Pancreas (tissue), 10 donors: ENCODE measurements around the gene ZNF106. TPM values are rescaled to one million over a fixed set of nuclear protein-coding genes. Genes with fewer than 3 reads are reported as not detected.

Experiments
- ATAC-seq, 4 donors: fragments of 200-7000 bp; cut with Tn5 transposase; one replicate each; pipeline versions ENCODE4 v1.8.0 to v1.9.1; 2020; ENCODE audit warnings: mild to moderate bottlenecking in 4 of 4, moderate library complexity in 4 of 4
- DNase-seq, 6 donors: peaks; one replicate each; pipeline ENCODE4 v3.0.0-alpha.2; 2020
- FAIRE-seq: peaks from 2 replicates; lab custom pipeline; 2012; peaks lifted over from hg19 to GRCh38; lab: Jason Lieb, UNC
- H3K27ac ChIP-seq, 4 donors: fragments of 200-600 bp; sonication (generic); 1 replicate in 3 of 4; 2 replicates in 1 of 4; pipeline versions ENCODE4 v1.5.0 to v1.8.0; 2020
- H3K27me3 ChIP-seq, 4 donors: fragments of 200-600 bp; one replicate each; pipeline ENCODE4 v1.8.0; 2021
- H3K36me3 ChIP-seq, 3 donors: fragments of 200-600 bp; sonication (generic) in 1 of 3; one replicate each; pipeline versions ENCODE4 v1.5.0 to v1.8.0; 2020 to 2021
- H3K4me1 ChIP-seq, 3 donors: fragments of 200-600 bp; one replicate each; pipeline ENCODE4 v1.8.0; 2021
- H3K4me3 ChIP-seq, 4 donors: fragments of 200-600 bp; sonication (generic) in 2 of 4; one replicate each; pipeline versions ENCODE4 v1.5.0 to v1.8.0; 2020 to 2021
- H3K9me3 ChIP-seq, 4 donors: fragments of 200-600 bp; one replicate each; pipeline ENCODE4 v1.8.0; 2021
- WGBS, 2 donors: extraction: QIAGEN DNeasy Blood & Tissue Kit; methylation state at CpG; one replicate each; pipeline ENCODE4 v1.1.7; 2013; 5-methylcytosine and 5-hydroxymethylcytosine counted together
- intact Hi-C, 3 donors: fragments of 100-400 bp; cut with DNase I; formaldehyde crosslinking; loops; one replicate each; pipeline versions ENCODE4 v1.11.1 to v1.14.2; 2022
- polyA plus RNA-seq, 2 donors: library from polyadenylated mRNA; stranded (reverse); fragments of 200-250 nt; gene quantifications; one replicate each; pipeline ENCODE4 v1.2.3, GENCODE V29; 2013
- total RNA-seq, 6 donors: library from RNA; stranded (reverse); fragmentation: NEBNext Ultra II Directional in 4 of 6; extraction: Animal tissue kit (Norgen Biotek cat#: 25700) in 4 of 6; gene quantifications; one replicate each; pipeline versions ENCODE4 v1.2.1 to v1.2.4, GENCODE V29; 2021 to 2023
- TF ChIP-seq, protein P1 (sequence below), 4 donors: fragments of 200-600 bp; sonication (generic) in 3 of 4; IDR thresholded peaks; one replicate each; pipeline versions ENCODE4 v1.5.0 to v1.8.0; 2021; ENCODE audit warnings: antibody characterized with exemption in 4 of 4
- donor health status: healthy with polysubstance abuse.
- donor health status: DM: no; HTN: no; CAD: no; lungs with moderate emphysema.
- donor health status: DM: no; HTN: no; CAD: no.
- donor health status: control.
- donor health status: control.
- donor health status: Bipolar disorder and iron deficiency.
- donor health status: DM: yes; HTN: yes; CAD: no.
- donor health status: DM: no; HTN: no; CAD: no.
- donor health status: DM: no; HTN: no; CAD: no.
- donor health status: DM: yes; HTN: yes; CAD: no.

ZNF106 gene
- total RNA-seq: 10 to 100 TPM; 13.3 to 38.4 (median 20.4) TPM
- polyA plus RNA-seq: 1 to 10 TPM; 4.3 to 5.1 TPM

DNA sequence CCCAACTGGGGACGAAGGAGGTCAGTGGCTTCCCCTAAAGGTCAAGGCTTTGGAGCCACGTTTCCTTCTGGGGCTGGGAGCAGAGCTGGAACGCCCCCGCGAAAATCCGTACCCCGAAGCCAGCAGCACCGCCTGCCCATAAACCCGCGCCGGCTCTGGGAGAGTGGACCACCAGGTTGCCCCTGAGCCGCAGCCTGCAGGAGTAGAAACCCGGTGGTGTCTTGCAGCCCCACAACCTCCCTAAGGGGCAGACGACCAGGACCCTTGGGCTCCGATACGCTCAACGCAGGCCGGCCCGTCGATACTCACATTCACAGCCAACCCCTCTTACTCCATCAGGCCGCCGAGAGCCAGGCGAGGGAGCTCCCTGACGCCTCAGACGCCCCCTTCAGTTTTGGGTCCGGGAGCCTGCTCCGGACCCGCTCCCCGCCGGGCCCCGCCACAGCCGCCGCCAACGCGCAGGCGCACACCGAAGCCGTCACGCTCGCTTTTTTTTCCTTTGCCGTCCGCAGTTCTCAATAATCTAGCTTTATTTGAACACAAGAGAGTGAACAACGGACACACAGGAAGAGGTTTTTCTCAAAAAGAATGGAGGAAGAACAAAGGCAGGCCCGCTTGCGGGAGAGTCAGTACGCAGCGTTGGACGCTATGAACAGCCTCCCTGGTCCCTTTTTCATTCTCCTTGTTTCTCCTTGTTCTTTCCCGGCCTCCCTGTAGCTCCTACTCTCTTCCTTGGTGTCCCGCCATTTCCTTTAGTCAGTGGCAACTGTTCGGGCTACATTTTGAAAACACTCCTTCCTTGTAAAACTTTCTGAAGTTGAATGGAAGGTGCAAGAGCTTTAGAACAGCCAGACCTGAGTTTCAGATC lies at the start of gene ZNF106:
Gene ZNF106 (minus strand): TSS at position 471 of the 868 bp plus-strand sequence. CDS start 18,852 bp downstream, outside the sequence.
- Histone ChIP-seq H3K4me3 (peak within 1 kb of the TSS; percentile 70 to 95 (median 79)), H3K36me3 (no peaks in the 10 kb centered on the region), H3K4me1 (peaks cover 0 to 22% (median 7%) of the 10 kb centered on the region in 3 donors), H3K27me3 (no peaks in the 10 kb centered on the region), H3K9me3 (no peaks in the 10 kb centered on the region), H3K27ac (peak within 1 kb of the TSS; percentile 81 to 92 (median 84))
- DNase-seq (peak; percentile 82 to 93 (median 86)), FAIRE-seq (no peak), ATAC-seq (peak; percentile 70 to 81 (median 78))
- 0% methylated on average over 48 to 51 of the region's 51 CpGs for WGBS, 2 donors
- intact Hi-C loops: no loop called here
- TF ChIP-seq, protein P1, sequence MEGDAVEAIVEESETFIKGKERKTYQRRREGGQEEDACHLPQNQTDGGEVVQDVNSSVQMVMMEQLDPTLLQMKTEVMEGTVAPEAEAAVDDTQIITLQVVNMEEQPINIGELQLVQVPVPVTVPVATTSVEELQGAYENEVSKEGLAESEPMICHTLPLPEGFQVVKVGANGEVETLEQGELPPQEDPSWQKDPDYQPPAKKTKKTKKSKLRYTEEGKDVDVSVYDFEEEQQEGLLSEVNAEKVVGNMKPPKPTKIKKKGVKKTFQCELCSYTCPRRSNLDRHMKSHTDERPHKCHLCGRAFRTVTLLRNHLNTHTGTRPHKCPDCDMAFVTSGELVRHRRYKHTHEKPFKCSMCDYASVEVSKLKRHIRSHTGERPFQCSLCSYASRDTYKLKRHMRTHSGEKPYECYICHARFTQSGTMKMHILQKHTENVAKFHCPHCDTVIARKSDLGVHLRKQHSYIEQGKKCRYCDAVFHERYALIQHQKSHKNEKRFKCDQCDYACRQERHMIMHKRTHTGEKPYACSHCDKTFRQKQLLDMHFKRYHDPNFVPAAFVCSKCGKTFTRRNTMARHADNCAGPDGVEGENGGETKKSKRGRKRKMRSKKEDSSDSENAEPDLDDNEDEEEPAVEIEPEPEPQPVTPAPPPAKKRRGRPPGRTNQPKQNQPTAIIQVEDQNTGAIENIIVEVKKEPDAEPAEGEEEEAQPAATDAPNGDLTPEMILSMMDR (IDR thresholded peaks at IDR 0.05): no peak

DNA sequence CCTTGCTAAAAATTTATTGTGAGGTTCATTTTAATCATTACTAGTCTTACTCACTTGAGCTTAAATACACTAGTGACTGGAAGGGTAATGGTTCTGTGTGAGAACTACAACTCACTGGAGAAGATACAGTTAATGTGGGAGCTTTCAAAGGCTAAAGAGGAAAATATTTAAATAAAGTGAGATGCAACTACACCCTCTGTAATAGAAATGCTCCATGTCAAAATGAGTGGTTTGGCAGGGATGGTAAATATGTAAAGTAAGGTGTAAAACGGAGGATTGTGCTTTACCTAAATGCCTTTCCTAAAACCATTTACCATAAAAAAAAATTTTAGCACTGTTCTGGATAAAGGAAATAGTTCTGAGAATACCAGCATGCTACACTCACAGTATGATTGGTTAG lies 42.3 kb upstream of the ZNF106 start:
- H3K27me3 ChIP-seq: no peaks in the 10 kb centered on the region
- no peak overlapping the region for H3K27ac ChIP-seq
- DNase-seq: no peak
- no peak overlapping the region for H3K4me3 ChIP-seq
- peaks cover 0 to 14% (median 0%) of the 10 kb centered on the region in 3 donors for H3K36me3 ChIP-seq
- no peak for ATAC-seq
- intact Hi-C loops: no loop called here
- 86 to 93% methylated on average over 1 of the region's 1 CpG for WGBS, 2 donors
- H3K9me3 ChIP-seq: no peaks in the 10 kb centered on the region
- H3K4me1 ChIP-seq: no peaks in the 10 kb centered on the region
- TF ChIP-seq, protein P1 (IDR thresholded peaks at IDR 0.05): no peak
- no peak for FAIRE-seq

DNA sequence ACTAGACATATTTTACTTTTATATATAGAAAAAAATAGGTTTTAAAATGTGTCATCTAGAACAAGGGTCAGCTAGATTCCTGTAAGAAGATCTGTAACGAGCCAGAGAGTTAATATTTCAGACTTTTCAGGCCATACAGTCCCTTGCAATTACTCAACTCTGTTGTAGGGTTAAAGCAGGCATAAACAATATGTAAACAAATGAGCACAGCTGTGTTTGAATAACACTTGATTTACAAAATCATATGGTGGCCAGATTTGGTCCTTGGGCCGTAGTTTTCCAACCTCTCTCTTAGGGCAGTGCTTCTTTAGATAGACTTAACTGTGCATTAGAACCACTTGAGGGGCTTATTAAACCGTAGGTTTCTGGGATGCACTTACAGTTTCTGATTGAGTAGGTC lies 38.0 kb upstream of the ZNF106 start:
- H3K36me3 ChIP-seq: peaks cover 0 to 19% (median 0%) of the 10 kb centered on the region in 3 donors
- WGBS, 2 donors: 82 to 83% methylated on average over 3 of the region's 3 CpGs
- FAIRE-seq (no peak), DNase-seq (no peak), ATAC-seq (no peak)
- no peak overlapping the region for H3K4me3 ChIP-seq
- intact Hi-C loops: no loop called here
- H3K27me3 ChIP-seq: no peaks in the 10 kb centered on the region
- H3K27ac ChIP-seq: no peak overlapping the region
- TF ChIP-seq, protein P1 (IDR thresholded peaks at IDR 0.05): no peak
- H3K4me1 ChIP-seq: no peaks in the 10 kb centered on the region
- no peaks in the 10 kb centered on the region for H3K9me3 ChIP-seq

DNA sequence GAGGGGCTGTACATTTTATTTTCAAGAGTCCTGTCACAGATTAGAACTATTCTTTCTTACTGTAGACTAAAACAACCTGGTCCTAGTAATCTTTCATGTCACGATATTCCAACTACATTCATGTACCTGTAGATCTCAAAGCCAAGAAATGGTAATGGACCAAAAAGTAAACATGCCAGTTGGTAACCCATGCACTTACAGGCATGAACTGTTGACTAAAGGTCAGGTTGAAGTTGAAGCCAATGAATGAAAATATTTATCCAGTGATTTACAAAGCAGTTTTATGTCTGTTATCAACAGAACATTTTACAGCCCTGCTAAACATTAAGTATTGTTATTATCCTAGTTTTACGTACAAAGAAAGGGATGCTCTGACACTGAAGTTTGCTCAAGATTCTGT lies 32.4 kb upstream of the ZNF106 start:
- no peaks in the 10 kb centered on the region for H3K9me3 ChIP-seq

More for the DNA sequence above, 32.4 kb upstream of the ZNF106 start:
- DNase-seq: no peak
- no peak overlapping the region for H3K27ac ChIP-seq
- H3K4me3 ChIP-seq: no peak overlapping the region
- ATAC-seq: no peak
- TF ChIP-seq, protein P1 (IDR thresholded peaks at IDR 0.05): no peak
- intact Hi-C loops: no loop called here
- H3K36me3 ChIP-seq: peaks cover 0 to 6% (median 0%) of the 10 kb centered on the region in 3 donors
- H3K4me1 ChIP-seq: no peaks in the 10 kb centered on the region
- no peaks in the 10 kb centered on the region for H3K27me3 ChIP-seq
- FAIRE-seq: no peak
- 75 to 90% methylated on average over 2 of the region's 2 CpGs for whole genome bisulfite sequencing, 2 donors
